HS-27A (cell line): Measurements from ENCODE around the gene MAMDC4.
"Not testable (repeated sequence)": the region's sequence is repeated elsewhere in the genome, so short reads cannot be mapped to it uniquely, and the experiment has no call there.

ENCODE experiments used
- DNase-seq: peaks from one replicate; pipeline ENCODE4 v3.0.0-alpha.2; 2012; ENCODE audit warnings: low read depth, missing footprints

Gene MAMDC4

DNA sequence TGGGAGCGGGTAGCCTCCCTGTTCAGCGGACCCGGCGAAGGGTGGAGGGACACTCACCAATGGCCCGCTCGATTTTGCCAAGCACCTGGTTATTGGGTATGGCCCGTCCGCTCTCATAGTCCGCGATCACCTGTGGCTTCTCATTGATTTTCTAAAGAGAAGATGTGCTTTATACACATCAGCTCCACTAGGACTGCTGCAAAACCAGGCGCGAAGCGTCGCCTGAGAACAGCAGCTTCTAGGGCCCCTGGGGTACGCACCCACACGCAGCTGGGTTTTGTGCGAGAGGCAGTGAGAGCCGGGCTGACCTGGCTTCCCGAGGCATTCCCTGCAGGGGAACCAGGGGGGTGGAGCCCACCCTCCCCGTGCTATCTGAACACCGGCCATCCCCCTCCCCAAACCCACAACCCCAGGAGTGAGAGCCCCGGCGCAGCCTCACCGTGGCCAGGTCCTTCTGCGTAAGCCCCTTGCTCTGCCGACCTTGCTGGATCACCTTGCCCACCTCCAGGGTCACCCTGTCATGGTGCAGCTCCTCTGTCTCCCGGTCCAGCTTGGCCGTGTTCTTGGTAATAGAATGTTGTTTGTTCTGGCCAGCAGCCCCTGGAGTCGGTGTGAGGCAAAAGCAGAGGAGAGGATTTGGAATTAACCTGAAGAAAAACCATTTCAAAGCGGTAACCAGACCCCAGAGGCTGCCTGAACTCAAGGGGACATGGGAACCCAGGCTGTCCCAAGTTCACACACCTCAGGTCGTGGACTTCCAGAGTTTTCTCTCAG, 10.9 kb downstream of the MAMDC4 start:
- DNase-seq = no peak

DNA sequence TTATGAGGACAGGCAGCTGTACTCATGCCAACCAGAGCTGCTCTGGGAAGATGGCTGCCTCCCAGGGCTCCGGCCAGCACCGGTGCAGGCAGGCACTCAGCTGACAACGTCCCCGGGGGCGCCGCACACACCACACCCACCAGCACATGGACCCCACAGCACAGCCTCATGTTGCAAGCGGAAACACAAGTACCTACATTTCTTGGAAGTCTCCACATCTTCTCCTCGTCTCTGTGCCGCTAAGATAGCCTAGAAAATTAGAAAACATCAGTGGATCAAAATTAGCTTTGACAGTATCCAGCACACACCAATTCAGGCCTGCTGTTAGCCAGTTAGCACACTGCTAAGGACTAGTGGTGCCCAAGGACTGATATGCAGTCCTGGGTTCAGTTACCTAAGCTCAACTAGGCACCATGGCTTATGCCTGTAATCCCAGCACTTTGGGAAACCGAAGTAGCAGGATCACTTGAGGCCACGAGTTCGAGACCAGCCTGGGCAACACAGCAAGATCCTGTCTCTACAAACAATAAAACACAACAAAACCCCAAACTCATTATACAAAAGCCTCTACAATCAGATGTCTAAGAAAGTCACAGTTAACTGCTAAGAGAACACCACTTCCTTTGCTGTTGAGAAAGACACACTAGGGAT, 11.6 kb downstream of the MAMDC4 start:
- no peak for DNase-seq

DNA sequence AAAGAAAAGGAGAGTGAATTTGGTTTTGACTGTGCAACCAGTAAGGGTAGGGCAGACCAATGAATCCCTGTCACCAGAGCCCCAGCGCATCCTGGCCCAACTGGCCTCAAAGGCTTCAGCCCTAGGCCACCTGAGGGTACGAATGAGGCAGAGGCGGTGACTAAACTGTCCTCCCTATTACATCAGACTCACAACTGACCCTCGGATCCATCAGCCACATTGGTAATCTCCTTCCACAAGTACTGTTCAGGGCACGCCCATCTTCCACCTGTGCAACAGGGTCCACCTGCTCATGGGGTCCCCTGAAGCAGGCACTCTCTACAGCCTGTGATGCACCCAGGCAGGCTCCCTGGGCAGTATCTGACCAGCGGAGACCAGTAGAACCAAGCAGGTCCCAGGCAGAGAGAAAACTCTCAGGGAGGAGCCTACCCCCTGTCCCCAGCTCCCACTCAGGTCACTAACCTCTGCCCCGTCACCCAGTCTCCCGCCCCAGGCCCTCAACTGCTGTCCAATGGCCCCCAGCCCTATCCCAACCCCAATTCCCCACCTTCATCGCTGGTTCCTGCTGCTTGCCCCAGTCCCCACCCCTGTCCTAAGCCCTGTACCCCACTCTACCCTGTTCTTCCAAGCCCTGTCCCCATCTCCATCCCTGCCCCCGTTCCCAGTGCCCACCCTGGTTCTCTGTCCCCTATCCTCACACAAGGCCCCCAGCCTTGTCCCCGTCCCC, 13.1 kb downstream of the MAMDC4 start:
- DNase-seq = no peak

- no peak for DNase-seq
These were observed 13.6 kb downstream of the MAMDC4 start for GRCh38 chr9:136865768-136866103.

DNA sequence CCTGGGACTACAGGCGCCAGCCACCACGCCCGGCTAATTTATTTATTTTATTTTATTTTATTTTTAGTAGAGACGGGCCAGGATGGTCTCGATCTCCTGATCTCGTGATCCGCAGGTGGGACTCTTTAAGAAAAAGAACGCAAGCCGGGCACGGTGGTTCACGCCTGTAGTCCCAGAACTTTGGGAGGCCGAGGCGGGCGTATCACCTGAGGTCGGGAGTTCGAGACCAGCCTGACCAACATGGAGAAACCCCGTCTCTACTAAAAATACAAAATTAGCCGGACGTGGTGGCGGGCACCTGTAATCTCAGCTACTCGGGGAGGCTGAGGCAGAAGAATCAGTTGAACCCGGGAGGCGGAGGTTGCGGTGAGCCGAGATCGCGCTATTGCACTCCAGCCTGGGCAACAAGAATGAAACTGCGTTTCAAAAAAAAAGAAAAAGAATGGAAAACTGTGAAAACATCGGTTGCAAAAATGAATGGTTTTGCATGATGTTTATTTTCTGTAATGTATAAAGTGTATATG, 14.8 kb downstream of the MAMDC4 start:
- DNase-seq = not testable (repeated sequence)

DNA sequence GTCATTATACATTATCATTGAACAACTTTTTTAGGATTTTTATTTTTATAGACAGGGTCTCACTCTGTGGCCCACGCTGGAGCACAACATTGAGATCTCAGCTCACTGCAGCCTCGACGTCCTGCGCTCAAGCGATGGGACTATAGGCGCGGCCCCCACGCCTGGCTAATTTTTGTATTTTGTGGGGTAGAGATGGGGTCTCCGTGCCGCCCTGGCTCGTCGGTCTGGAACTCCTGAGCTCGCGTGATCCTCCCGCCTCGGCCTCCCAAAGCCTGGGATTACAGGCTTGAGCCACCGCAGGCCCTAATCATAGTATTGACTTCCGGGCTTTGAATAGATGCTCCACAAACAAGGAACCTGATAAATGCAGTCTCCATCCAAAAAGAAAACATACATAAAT, 15.3 kb downstream of the MAMDC4 start:
- no peak for DNase-seq

GRCh38 chr9:136867917-136868316, 15.8 kb downstream of the MAMDC4 start:
- DNase-seq = no peak

DNA sequence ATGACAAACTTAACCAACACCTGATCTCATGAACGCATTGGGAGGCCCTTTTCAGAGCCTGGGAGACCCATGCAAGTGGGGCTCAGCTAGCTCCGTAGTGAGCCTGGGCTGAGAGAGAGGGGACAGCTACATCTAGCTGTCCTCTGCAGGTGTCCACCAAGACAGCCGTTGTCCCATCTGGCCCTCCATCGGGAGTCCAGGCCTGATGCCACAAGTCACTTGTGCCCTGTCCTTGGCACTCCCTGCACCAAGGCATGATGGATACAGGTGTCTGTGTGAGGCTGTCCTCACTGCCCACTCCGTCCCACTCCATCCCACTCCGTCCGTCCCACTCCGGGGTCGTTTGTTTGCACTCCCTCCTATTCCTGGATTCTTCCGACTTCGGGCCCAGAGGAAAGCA, 16.5 kb downstream of the MAMDC4 start:
- no peak for DNase-seq

- not testable (repeated sequence) for DNase-seq
These were observed 17.5 kb downstream of the MAMDC4 start for GRCh38 chr9:136869611-136870010.

GRCh38 chr9:136875155-136875554, 23.0 kb downstream of the MAMDC4 start:
- no peak for DNase-seq

DNA sequence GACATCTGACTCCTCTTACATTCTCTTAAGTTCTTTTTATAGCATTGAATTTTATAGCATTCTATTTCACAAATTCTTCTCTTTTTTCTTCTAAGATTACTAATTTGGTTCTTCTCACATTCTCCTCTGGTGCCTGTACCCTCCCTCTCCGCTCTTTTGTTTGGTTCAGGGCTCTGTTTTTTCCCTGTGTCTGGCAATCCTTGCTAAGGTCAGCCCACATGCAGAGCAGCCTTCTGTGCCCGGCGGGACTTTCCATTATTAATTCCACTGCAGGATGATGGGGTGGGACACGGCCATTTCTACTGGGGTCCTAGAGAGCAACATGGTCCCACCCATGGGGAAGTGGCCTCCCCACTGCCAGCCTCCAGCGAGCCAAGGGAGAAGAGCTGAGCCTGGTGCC, 24.3 kb downstream of the MAMDC4 start:
- DNase-seq = no peak

- no peak for DNase-seq
These were observed 28.5 kb downstream of the MAMDC4 start for GRCh38 chr9:136880651-136881050.

GRCh38 chr9:136881691-136882108, 29.6 kb downstream of the MAMDC4 start:
- no peak for DNase-seq

DNA sequence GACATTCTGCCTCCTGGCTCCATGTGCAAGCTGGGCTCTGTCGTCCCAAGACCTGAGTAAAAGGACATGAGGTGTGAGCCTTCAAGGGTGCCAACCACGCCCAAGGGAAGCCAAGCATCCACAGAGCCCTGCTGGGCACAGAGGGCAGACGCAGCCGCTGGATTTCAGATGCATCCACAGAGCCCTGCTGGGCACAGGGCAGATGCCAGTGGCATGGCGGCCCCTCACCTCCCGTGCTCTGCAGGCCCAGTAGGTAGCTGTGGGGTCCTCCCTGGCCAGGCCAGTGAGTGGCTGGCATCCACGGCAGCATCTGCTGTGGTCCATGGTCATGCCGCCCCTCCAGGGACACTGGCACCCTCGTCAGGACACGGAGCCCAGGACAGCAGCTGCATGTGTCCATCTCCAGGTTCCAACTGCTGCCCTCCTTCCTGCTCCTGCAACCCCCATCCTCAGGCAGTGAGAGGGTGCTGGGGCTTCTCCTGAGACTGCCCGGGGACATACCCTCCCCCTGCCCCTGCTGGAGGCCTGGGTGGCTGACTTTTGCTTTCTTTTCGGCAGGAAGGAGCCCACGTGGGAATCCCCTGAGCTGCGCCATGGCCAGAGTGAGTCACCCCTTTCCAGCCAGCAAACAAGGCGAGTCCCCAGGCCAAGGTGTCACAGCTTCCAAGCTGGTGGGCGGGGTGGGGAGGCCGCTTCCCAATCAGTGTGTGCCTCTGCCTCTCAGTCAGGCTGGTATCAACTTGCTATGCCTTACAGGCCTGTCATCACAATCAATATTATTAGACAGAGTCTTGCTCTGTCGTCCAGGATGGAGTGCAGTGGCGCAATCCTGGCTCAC, 30.2 kb downstream of the MAMDC4 start:
- no peak for DNase-seq

DNA sequence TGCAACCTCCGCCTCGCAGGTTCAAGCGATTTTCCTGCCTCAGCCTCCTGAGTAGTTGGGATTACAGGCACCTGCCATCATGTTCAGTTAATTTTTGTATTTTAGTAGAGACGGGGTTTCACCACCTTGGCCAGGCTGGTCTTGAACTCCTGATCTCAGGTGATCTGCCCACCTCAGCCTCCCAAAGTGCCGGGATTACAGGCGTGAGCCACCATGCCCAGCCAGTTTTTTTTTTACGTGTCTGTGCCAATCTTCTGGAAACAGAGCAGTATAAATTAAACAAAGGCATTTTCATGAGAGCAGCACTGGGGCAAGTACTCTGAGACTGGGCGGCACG, 30.8 kb downstream of the MAMDC4 start:
- DNase-seq = not testable (repeated sequence)

GRCh38 chr9:136883670-136884069, 31.5 kb downstream of the MAMDC4 start:
- not testable (repeated sequence) for DNase-seq

GRCh38 chr9:136885950-136886578, 33.9 kb downstream of the MAMDC4 start, which contains the start of gene TRAF2:
TRAF2 (plus strand) TSS chr9:136886516; CDS start chr9:136898741, 12,225 bp downstream.
- DNase-seq = peak; percentile 85

- no peak for DNase-seq
These were observed 34.8 kb downstream of the MAMDC4 start for GRCh38 chr9:136886610-136887597.

DNA sequence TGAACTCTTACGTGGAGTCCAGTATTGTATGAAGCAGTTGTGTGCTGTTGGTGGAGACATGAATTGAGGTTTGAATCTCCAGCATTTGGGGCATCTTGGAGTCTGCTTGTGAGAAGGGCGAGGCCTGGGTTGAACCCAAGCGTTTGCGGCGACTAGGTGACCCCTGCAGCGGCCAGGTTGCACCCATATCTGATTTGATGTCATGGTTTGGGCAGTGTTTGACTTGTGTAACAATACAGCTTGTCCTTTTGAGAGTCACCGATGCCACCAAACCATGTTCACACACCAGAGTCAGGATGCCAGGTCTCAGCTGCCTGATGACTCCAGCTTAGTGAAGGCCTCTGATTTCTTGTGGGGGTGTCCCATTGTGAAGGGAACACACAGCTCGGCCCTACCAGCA, 36.3 kb downstream of the MAMDC4 start:
- no peak for DNase-seq

DNA sequence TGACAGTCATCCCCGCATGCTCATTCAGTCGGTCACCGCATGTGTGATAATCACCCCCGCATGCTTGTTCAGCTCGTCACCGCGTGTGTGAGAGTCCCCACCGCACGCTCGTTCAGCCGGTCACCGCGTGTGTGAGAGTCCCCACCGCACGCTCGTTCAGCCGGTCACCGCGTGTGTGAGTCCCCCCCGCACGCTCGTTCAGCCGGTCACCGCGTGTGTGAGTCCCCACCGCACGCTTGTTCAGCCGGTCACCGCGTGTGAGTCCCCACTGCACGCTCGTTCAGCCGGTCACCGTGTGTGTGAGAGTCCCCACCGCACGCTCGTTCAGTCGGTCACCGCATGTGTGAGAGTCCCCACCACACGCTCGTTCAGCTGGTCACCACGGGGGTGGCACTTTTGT, 37.7 kb downstream of the MAMDC4 start:
- no peak for DNase-seq
